ENCODE measurements around the gene MGAT3. TPM values are rescaled to one million over a fixed set of nuclear protein-coding genes. Genes with fewer than 3 reads are reported as not detected.

MGAT3 gene
- total and polyA plus RNA-seq, 9 of the 15 experiments (the other 6 are each of a cell fraction or from before 2014, with no cell fraction given) = 0.10 to 11.5 (median 4.6) TPM

DNA sequence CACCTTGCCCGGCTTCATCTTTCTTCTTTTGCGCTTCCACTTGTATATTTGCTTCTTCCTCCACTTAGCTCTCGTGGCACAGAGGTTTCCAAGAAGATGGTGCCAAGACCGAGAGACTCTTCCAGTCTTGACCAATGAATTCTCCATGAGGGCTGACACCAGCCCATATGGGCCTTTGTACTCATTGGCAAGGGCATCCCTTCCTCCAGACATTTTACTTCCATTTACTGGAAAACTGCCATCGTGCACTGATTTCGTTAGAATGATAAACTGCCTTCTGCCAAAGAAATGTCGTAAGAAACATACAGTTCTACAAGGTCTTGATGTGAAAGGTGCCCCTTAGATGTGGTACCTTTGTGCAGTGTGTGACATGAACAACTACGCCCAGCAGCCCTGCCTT, 40.6 kb downstream of the MGAT3 start:
- POLR2A ChIA-PET = interaction anchor here (1.1 to 2.2 kb wide), 3 partner anchors 24 to 178 kb away, joined by 4 to 10 read pairs (median 5); partner anchors contain the start of gene RPL3
- Histone ChIP-seq H3K9me1 (ENCODE audit: control insufficient read depth, insufficient read depth, low read length) (no peaks in the 10 kb centered on the region), H3K4me3 (no peak overlapping the region), H3K27ac (ENCODE audit: extremely low read depth, low read depth, low read length) (no peak overlapping the region), H3K4me2 (ENCODE audit: insufficient read depth, low read length) (no peak overlapping the region), H3K36me3 (ENCODE audit: control insufficient read depth, insufficient read depth, low read length) (no peaks in the 10 kb centered on the region), H3K9me3 (replicated peaks; ENCODE audit: control insufficient read depth, insufficient read depth, low read depth, low read length) (no peaks in the 10 kb centered on the region), H3K79me2 (ENCODE audit: control insufficient read depth, insufficient read depth, low read length) (peaks cover 3% of the 10 kb centered on the region), H3K4me1 (replicated peaks in 1 of 2; ENCODE audit: control insufficient read depth in 2 of 2, insufficient read depth in 2 of 2, low read length in 2 of 2) (peaks cover 24 to 30% of the 10 kb centered on the region in 2 experiments), H4K20me1 (replicated peaks; ENCODE audit: control insufficient read depth, insufficient read depth, low read length) (no peaks in the 10 kb centered on the region), H3K27me3 (ENCODE audit: control insufficient read depth in 2 of 2, insufficient read depth in 2 of 2, low read length in 2 of 2) (no peaks in the 10 kb centered on the region), H2AFZ (ENCODE audit: low read depth, low read length) (no peak overlapping the region), H3K9ac (ENCODE audit: insufficient read depth in 1 of 2, low read depth in 2 of 2, low read length in 2 of 2) (no peak overlapping the region)
- 67% methylated on average over 7 of the region's 8 CpGs for WGBS (ENCODE audit: insufficient coverage, low coverage, missing lambda C conversion rate)
- no TSS peak for BruUV-seq (replicated peaks)
- DNase-seq (ENCODE audit: extremely low read depth in 1 of 4, low spot score in 3 of 4) (no peak), FAIRE-seq (no peak), ATAC-seq (no peak)
- CTCF ChIA-PET (ENCODE audit: low intra/inter-chr PET ratio) = interaction anchor here (1.0 kb wide), 1 partner anchor 21 kb away, joined by 3 read pairs; no protein-coding TSS in a partner anchor
- in situ Hi-C loops (cut with MboI) = no loop called here
- intact Hi-C loops (cut with micrococcal nuclease) = loop anchor here (2.0 to 5.0 kb wide), 2 partner anchors 21 to 35 kb away; partner anchors contain the start of gene RPS19BP1
- TF ChIP-seq, protein P1, sequence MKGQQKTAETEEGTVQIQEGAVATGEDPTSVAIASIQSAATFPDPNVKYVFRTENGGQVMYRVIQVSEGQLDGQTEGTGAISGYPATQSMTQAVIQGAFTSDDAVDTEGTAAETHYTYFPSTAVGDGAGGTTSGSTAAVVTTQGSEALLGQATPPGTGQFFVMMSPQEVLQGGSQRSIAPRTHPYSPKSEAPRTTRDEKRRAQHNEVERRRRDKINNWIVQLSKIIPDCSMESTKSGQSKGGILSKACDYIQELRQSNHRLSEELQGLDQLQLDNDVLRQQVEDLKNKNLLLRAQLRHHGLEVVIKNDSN (CRISPR knock-in tag; IDR thresholded peaks at IDR 0.05) = no peak
- TF ChIP-seq NONO (IDR thresholded peaks at IDR 0.05; ENCODE audit: low read depth in 2 of 2, low read length in 1 of 2) = no peak
- TF ChIP-seq GABPA (tag; conservative IDR thresholded peaks at IDR 0.05; ENCODE audit: low read depth) = no peak
- TF ChIP-seq RAD21 (CRISPR knock-in tag; conservative IDR thresholded peaks at IDR 0.05 in 1 of 2, IDR thresholded peaks at IDR 0.05 in 1 of 2) = no peak
- TF ChIP-seq DNMT1 (IDR thresholded peaks at IDR 0.05) = no peak
- no peak for TF ChIP-seq HOXB6 (CRISPR knock-in tag; IDR thresholded peaks at IDR 0.05; ENCODE audit: borderline replicate concordance)
- TF ChIP-seq, protein P2, sequence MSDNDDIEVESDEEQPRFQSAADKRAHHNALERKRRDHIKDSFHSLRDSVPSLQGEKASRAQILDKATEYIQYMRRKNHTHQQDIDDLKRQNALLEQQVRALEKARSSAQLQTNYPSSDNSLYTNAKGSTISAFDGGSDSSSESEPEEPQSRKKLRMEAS (CRISPR knock-in tag; IDR thresholded peaks at IDR 0.05) = no peak
- no peak for TF ChIP-seq HDGF (IDR thresholded peaks at IDR 0.05)
- no peak for TF ChIP-seq NCOA1 (IDR thresholded peaks at IDR 0.05; ENCODE audit: low read depth)
- no peak for TF ChIP-seq TAL1 (IDR thresholded peaks at IDR 0.05)
- no peak for TF ChIP-seq RCOR1 (IDR thresholded peaks at IDR 0.05; ENCODE audit: borderline replicate concordance in 1 of 2, low read depth in 2 of 2, low read length in 2 of 2)
- TF ChIP-seq, protein P3, sequence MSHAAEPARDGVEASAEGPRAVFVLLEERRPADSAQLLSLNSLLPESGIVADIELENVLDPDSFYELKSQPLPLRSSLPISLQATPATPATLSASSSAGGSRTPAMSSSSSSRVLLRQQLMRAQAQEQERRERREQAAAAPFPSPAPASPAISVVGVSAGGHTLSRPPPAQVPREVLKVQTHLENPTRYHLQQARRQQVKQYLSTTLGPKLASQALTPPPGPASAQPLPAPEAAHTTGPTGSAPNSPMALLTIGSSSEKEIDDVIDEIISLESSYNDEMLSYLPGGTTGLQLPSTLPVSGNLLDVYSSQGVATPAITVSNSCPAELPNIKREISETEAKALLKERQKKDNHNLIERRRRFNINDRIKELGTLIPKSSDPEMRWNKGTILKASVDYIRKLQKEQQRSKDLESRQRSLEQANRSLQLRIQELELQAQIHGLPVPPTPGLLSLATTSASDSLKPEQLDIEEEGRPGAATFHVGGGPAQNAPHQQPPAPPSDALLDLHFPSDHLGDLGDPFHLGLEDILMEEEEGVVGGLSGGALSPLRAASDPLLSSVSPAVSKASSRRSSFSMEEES (CRISPR knock-in tag; IDR thresholded peaks at IDR 0.05) = no peak
- TF ChIP-seq, protein P4, sequence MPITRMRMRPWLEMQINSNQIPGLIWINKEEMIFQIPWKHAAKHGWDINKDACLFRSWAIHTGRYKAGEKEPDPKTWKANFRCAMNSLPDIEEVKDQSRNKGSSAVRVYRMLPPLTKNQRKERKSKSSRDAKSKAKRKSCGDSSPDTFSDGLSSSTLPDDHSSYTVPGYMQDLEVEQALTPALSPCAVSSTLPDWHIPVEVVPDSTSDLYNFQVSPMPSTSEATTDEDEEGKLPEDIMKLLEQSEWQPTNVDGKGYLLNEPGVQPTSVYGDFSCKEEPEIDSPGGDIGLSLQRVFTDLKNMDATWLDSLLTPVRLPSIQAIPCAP (CRISPR knock-in tag; IDR thresholded peaks at IDR 0.05; ENCODE audit: borderline replicate concordance) = no peak
- no peak for TF ChIP-seq TAF15 (IDR thresholded peaks at IDR 0.05; ENCODE audit: low read depth, low read length)
- TF ChIP-seq, protein P5, sequence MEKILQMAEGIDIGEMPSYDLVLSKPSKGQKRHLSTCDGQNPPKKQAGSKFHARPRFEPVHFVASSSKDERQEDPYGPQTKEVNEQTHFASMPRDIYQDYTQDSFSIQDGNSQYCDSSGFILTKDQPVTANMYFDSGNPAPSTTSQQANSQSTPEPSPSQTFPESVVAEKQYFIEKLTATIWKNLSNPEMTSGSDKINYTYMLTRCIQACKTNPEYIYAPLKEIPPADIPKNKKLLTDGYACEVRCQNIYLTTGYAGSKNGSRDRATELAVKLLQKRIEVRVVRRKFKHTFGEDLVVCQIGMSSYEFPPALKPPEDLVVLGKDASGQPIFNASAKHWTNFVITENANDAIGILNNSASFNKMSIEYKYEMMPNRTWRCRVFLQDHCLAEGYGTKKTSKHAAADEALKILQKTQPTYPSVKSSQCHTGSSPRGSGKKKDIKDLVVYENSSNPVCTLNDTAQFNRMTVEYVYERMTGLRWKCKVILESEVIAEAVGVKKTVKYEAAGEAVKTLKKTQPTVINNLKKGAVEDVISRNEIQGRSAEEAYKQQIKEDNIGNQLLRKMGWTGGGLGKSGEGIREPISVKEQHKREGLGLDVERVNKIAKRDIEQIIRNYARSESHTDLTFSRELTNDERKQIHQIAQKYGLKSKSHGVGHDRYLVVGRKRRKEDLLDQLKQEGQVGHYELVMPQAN (IDR thresholded peaks at IDR 0.05; ENCODE audit: borderline replicate concordance) = no peak
